ENCODE results near the gene OTUD3. TPM values are rescaled to one million over a fixed set of nuclear protein-coding genes. Genes with fewer than 3 reads are reported as not detected.

OTUD3 gene
- polyA plus RNA-seq, 1 of the 3 experiments (the other 2 are of a cell fraction) = 2.6 TPM

GRCh38 chr1:19861842-19862530, 20.2 kb upstream of the OTUD3 start (continued):
- TF ChIP-seq ZBTB33 (IDR thresholded peaks at IDR 0.05; ENCODE audit: borderline replicate concordance, low read depth) (no peak), NFIC (IDR thresholded peaks at IDR 0.05; ENCODE audit: borderline replicate concordance) (no peak), USF2 (IDR thresholded peaks at IDR 0.05; ENCODE audit: borderline replicate concordance, low read depth, low read length) (no peak), TAF1 (IDR thresholded peaks at IDR 0.05; ENCODE audit: borderline replicate concordance, low read depth, low read length) (no peak), FOSL2 (IDR thresholded peaks at IDR 0.05; ENCODE audit: borderline replicate concordance, low read depth) (no peak), CHD2 (IDR thresholded peaks at IDR 0.05; ENCODE audit: low read length, partially characterized antibody) (no peak)

- no peaks in the 10 kb centered on the region for H3K9me3 ChIP-seq
- no peak overlapping the region for H3K9ac ChIP-seq
- 53% methylated on average over 3 of the region's 3 CpGs for WGBS (ENCODE audit: low lambda C conversion rate)
- no peak overlapping the region for H2AFZ ChIP-seq (ENCODE audit: low read depth)
- POLR2A ChIA-PET = no interaction called here
- H3K4me2 ChIP-seq = no peak overlapping the region
- H3K4me1 ChIP-seq (ENCODE audit: control insufficient read depth in 1 of 2, insufficient read depth in 2 of 2, low read depth in 1 of 2, low read length in 1 of 2) = no peaks in the 10 kb centered on the region; a peak in 2 of 4 replicates
- CTCF ChIA-PET = no interaction called here
- H3F3A ChIP-seq (replicated peaks; ENCODE audit: insufficient read depth) = no peaks in the 10 kb centered on the region
- H4K20me1 ChIP-seq (ENCODE audit: insufficient read depth) = no peaks in the 10 kb centered on the region
- DNase-seq = no peak
- H3K27ac ChIP-seq (ENCODE audit: low read depth in 2 of 2, low read length in 1 of 2) = no peak overlapping the region
- TF ChIP-seq USF1 (IDR thresholded peaks at IDR 0.05; ENCODE audit: borderline replicate concordance, low read depth) = no peak
- TF ChIP-seq FOSL2 (IDR thresholded peaks at IDR 0.05; ENCODE audit: borderline replicate concordance, low read depth) = no peak
- TF ChIP-seq RFX5 (IDR thresholded peaks at IDR 0.05; ENCODE audit: low read length) = no peak
- no peak for TF ChIP-seq TCF12 (IDR thresholded peaks at IDR 0.05)
- no peak for TF ChIP-seq GABPA (IDR thresholded peaks at IDR 0.05; ENCODE audit: low read depth)
- TF ChIP-seq EZH2phosphoT487 (IDR thresholded peaks at IDR 0.05; ENCODE audit: borderline replicate concordance, low read depth) = no peak
- no peak for TF ChIP-seq CTCF (IDR thresholded peaks at IDR 0.05)
- no peak for TF ChIP-seq USF2 (IDR thresholded peaks at IDR 0.05; ENCODE audit: borderline replicate concordance, low read depth, low read length)
- no peak for TF ChIP-seq ELF1 (IDR thresholded peaks at IDR 0.05)
- TF ChIP-seq IRF3 (IDR thresholded peaks at IDR 0.05; ENCODE audit: low read depth, low read length) = no peak
- no peak for TF ChIP-seq PBX3 (IDR thresholded peaks at IDR 0.05)
- TF ChIP-seq SIN3A (IDR thresholded peaks at IDR 0.05; ENCODE audit: borderline replicate concordance, low read depth, low read length) = no peak
- no peak for TF ChIP-seq CHD2 (IDR thresholded peaks at IDR 0.05; ENCODE audit: low read length, partially characterized antibody)
- no peaks in the 10 kb centered on the region for H3K36me3 ChIP-seq (replicated peaks in 1 of 2; ENCODE audit: control insufficient read depth in 1 of 2, insufficient read depth in 2 of 2, low read length in 1 of 2)
- no peaks in the 10 kb centered on the region for H3K9me2 ChIP-seq
- no peaks in the 10 kb centered on the region for H3K27me3 ChIP-seq (ENCODE audit: insufficient read depth)
- no peak overlapping the region for H3K4me3 ChIP-seq (ENCODE audit: low read depth in 2 of 2, low read length in 1 of 2)
- no peaks in the 10 kb centered on the region for H3K79me2 ChIP-seq (ENCODE audit: insufficient read depth)
These were observed 19.3 kb upstream of the OTUD3 start for GRCh38 chr1:19862944-19863343.

Data from SK-N-SH (cell line).